Left ventricle myocardium superior (tissue), 1 donor: ENCODE data around the gene TMTC1. TPM values are rescaled to one million over a fixed set of nuclear protein-coding genes. Genes with fewer than 3 reads are reported as not detected.
"Not testable (repeated sequence)": the region's sequence is repeated elsewhere in the genome, so short reads cannot be mapped to it uniquely, and the experiment has no call there.

Source experiments
- ATAC-seq: fragments of 200-7000 bp; cut with Tn5 transposase; one replicate; pipeline ENCODE4 v1.9.1; 2020; ENCODE audit warnings: mild to moderate bottlenecking, moderate library complexity
- DNase-seq: peaks from one replicate; pipeline ENCODE4 v3.0.0-alpha.2; 2020
- intact Hi-C: fragments of 100-400 bp; cut with micrococcal nuclease; formaldehyde crosslinking; loops from one replicate; pipeline ENCODE4 v1.11.0; 2022
- total RNA-seq: library from RNA; stranded (reverse); fragmentation: NEBNext Ultra II Directional; extraction: Animal tissue kit (Norgen Biotek cat#: 25700); gene quantifications from one replicate; pipeline ENCODE4 v1.2.1, GENCODE V29; 2021
- donor health status: DM: no; HTN: yes; CAD: no; lungs with severe emphysema.

TMTC1 gene
- total RNA-seq, 1 donor from 2014 or later = 37.1 TPM

DNA sequence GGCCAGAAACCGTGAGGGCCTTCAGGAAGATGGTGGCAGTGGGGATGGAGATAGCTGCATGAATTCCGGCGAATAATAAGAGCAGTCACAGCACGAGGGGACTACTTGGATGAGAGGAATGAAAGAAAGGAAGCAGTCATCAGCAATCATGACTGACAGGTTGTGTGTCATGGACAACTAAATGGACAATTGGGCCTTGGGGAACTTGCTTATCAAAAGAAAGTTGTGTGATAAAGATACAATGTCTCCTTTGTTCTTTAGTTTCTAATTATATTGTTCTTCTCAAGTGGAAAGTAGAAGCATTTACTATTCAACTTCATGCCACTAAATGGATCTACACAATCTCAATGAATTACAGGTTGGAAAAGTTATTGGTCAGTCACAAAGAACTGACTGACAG, 130.5 kb downstream of the TMTC1 start:
- DNase-seq (no peak), ATAC-seq (no peak)
- intact Hi-C loops = loop anchor here (10.0 kb wide), 1 partner anchor 52 kb away; no protein-coding TSS in a partner anchor

DNA sequence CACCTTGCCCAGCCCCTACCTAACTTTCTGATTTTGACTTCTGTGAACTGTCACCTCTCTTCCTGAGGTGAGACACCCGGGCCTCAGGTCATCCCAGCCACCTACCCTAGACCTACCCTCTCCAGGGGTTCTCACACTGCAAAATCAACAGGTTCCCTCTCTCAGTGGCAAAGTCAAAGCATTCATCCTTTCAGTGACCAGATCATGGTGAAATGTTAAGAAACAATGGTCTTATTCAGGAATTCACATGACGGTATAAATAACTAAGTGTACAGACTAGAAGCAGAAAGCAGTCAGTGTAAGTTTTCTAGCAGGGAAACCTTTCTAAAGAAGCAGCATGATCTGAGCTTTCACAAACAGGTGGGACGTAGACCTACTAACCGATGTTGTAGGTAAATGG, 133.4 kb downstream of the TMTC1 start:
- intact Hi-C loops = loop anchor here (10.0 kb wide), 1 partner anchor 54 kb away; no protein-coding TSS in a partner anchor
- DNase-seq = no peak
- no peak for ATAC-seq

DNA sequence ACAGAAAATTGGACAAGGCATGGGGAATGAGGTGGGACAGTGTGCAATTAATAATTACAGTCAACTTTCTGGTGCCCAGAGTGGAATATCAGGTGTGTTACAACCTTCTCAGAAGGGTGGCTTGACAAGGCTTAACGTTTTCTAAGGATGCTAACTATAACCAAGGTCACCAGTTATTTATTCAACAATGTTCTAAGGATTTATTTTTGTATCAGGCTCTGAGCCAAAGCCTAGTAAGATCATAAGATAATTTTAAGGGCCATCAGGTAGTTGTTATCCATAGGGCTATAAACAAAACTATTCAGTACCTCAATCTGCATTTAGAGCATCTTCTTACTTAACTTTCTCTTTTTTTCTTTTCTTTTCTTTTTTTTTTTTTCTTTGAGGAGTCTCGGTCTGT, 134.0 kb downstream of the TMTC1 start:
- DNase-seq (no peak), ATAC-seq (no peak)
- intact Hi-C loops = loop anchor here (10.0 kb wide), 1 partner anchor 55 kb away; no protein-coding TSS in a partner anchor

DNA sequence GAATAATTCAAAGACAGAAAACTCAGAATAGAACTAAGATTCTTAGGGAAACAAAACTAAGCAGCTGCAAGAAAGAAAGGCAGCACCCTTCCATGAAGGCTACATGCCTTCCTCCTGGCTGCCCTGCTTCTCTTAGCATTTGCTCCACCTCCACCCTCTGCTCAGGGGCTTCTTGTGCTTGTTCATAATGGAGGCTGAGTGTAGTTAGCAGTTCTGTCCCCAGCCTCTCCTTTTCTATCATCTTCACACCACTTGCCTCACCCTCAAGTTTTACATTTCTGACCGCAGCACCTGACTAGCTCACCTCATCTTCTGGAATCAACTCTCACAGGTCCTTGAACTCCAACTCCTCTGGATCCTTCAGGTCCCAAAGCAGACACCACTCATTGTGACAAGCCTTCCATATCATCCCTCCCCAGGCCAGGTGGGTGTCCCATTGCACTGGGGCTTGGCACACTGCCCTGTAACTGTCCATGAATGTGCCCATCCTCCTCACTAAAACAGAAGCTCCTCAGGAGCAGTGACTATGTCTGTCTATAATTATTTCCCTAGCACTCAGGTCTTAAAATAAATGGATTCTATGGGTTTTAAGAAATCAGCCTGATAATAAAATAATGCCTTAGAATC, 139.1 kb downstream of the TMTC1 start:
- ATAC-seq (no peak), DNase-seq (no peak)
- intact Hi-C loops = no loop called here

DNA sequence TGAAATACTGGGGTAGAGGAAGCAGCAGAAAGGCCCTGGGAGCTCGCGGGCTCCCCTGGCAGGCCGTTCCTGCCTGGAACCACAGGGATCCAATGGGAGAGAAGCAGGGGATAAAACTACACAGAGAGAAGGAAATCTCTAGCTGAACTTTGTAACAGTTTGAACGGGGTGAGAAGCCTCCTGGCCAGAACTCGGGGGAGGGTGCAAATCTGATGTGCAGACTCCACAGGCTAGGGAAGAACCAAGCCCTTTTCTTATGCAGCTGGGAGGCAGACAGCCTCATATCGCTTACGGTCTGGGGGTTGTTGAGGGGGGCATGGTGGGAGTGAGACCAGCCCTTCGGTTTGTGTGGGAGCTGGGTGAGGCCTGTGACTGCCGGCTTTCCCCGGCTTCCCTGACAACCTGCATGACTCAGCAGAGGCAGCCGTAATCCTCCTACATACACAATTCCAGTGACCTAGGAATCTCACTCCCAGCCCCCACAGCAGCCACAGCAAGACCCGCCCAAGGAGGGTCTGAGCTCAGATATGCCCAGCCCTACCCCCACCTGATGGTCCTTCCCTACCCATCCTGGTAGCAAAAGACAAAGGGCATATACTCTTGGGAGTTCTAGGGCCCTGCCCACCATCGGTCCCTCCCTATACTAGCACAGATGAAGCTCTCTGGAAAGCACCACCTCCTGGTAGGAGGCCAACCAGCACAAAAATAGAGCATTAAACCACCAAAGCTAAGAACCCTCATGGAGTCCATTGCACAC, 143.0 kb downstream of the TMTC1 start:
- intact Hi-C loops = no loop called here
- ATAC-seq (peak; percentile 79), DNase-seq (peak; percentile 61)

DNA sequence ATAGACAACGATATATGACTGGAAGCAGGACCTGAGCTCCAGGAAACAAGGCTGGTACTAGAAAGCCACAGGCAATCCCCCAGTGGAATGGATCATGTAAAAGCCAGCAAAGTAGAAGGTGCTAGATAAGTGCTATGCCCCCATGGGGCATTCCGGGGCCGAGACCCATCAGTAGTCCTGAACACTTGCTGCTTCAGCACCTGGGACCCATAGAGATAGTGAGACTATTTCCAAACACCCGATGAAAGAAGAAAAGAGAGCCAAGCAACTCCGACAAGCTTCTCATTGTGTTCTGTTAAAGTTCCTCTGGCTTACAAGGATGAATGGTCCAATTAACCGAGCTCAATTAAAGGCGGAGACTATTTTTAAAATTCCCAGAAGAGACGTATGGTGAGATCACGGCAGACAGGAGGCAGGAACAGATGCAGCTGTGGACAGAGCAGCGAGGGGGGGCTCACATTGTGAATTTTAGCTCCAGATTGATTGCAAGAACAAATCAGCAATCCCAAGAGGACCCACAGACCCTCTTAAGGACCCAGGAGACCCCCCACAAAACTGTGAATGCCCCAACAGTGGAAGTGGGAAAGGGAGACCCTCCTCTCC, 143.7 kb downstream of the TMTC1 start:
- peak; percentile 38 for DNase-seq
- ATAC-seq = peak; percentile 89
- intact Hi-C loops = no loop called here

DNA sequence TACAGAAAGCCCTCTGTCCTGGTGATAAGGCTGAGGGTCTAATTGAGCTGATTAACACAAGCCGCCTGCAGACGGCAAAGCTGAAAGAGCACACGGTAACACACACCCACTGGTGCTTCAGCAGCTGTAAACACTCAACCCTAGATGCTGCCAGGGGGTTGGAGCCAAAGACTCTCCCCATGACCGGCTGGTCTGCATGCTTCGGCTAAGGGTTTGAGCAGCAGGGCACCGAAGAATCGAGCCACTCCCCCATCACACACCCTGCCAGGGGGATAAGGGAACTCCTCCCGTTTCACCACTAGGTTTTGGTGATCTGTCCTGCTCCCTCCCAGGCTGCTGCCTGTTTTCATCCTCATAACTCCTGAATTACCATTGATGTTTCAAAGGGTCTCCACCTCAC, 145.2 kb downstream of the TMTC1 start:
- ATAC-seq (no peak), DNase-seq (no peak)
- intact Hi-C loops = no loop called here

DNA sequence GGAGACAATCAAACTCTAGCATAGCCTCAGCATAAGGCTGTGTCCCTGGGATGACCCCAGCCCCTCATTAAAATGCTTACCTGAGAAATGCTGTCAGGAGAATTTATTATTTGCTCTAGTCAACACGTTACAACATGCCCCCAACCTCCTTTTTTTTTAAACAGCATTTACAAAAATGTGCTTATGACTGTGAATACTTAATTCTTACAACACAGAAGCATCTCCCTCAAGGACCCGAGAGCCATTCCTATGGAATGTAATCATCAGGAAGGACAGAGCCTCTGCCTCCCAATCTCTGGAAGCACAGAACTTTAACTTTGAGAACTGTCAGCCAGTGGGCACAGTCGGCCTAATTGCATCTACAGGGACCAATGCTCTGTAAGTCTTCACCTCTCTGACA, 149.7 kb downstream of the TMTC1 start:
- ATAC-seq = no peak
- no peak for DNase-seq
- intact Hi-C loops = no loop called here

DNA sequence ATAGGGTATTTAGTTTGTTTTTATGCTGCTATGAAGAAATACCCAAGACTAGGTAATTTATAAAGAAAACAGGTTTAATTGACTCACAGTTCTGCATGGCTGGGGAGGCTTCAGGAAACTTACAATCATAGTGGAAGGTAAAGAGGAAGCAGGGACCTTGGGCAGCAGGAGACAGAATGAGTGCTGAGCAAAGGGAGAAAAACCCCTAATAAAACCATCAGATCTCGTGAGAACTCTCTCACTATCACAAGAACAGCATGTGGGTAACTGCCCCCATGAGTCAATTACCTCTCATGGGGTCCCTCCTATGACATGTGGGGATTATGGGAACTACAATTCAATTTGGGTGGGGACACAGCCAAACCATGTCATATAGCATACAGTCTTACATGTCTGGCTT, 153.6 kb downstream of the TMTC1 start:
- ATAC-seq, intact Hi-C loops, DNase-seq: not testable (repeated sequence)

DNA sequence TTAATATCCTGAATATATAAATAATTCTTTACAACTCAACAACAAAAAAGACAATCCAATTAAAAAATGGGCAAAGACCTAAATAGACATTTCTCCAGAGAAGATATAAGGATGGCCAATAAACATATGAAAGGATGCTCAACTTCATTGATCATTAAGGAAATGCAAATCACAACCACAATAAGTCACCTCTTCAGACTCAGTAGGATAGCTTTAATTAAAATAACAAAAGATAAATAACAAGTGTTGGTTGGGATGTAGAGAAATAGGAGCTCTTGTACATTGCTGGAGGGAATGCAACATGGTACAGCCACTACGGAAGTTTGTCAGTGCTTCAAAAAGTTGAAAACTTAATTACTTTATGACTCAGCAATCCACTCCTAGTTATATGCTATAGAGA, 156.5 kb downstream of the TMTC1 start:
- DNase-seq (no peak), ATAC-seq (no peak)
- intact Hi-C loops = no loop called here

DNA sequence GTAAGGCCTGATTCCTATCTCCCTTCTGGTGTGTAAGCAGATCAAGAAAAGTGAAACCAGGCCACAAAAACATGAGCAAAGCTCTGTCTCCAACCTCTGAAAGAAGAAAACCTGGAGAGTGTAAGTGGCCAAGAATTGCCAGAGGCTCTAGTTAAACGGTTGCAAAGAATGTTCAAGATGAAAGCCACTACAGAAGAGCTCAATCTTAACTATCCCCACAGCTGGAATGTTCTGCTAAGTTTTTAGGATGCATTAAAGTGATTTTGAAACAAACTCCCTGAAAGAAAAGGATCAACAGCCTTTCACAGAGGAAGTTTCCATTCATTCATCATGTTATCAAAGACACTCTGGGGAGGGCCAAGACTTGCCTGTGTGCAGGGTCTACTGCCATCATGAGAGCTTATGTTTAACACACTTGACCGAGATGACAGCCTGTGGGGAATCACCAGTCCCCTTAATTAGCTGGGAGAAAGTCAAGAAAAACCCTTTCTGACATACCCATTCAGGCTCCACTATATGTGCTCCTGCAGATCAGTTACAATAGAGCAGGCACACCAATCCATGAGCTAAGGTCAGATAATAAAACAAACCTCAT, 158.3 kb downstream of the TMTC1 start:
- ATAC-seq = peak; percentile 73
- no peak for DNase-seq
- intact Hi-C loops = no loop called here

DNA sequence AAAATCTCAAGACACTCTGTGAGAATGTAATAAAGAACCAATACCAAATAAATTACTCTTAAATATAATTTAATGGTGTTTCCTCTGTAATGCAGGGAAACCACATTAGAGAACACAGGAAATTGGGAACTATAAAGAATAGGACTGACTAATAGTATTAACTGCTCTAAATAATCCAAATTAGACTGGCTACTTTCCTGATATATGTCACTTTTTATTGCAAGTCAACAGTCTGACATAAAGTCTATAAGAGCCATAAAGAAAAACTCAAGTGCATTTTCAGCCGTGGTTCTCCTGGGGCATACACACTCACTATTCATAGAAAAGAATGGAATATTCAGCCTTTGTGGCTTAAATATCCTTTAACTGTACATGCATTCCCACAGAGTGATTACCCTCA, 161.5 kb downstream of the TMTC1 start:
- ATAC-seq (no peak), DNase-seq (no peak)
- intact Hi-C loops = no loop called here

DNA sequence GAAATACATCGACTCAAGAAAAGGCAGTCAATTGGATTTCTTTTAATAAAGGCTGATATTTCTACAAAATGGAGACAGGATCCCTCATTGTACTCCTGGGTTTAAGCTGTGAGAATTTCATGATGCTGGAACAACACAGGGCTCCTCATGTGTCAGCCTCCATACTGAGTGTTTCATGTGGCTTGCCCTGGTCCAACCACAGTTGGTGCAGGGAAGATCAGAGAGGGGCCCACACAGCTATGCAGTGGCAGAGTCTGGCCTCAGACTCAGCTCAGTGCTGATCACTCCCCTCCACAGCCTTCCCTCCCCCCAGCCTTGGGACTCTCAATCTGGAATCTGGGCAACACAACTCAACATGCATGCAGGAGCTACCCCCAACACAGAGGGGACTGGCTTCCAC, 163.7 kb downstream of the TMTC1 start:
- ATAC-seq (no peak), DNase-seq (no peak)
- intact Hi-C loops = no loop called here

DNA sequence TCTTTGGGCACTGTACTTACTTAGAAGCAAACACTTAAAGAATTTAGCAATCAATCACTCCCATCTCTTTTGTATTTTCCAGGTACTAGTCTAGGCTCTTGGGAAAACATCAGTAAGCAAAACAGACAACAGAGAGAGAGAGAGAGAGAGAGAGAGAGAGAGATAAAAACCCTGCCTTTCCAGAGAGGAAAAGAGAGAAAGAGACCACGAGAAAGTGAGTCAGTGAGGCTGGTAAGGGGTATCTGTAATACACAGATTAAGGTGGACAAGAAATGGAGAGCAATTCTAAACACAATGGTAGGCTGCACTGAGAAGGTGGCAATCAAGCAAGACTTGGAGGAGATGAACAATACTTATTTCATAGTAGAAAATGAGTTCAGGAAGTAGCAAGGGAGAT, 166.3 kb downstream of the TMTC1 start:
- DNase-seq (no peak), ATAC-seq (no peak)
- intact Hi-C loops = no loop called here

DNA sequence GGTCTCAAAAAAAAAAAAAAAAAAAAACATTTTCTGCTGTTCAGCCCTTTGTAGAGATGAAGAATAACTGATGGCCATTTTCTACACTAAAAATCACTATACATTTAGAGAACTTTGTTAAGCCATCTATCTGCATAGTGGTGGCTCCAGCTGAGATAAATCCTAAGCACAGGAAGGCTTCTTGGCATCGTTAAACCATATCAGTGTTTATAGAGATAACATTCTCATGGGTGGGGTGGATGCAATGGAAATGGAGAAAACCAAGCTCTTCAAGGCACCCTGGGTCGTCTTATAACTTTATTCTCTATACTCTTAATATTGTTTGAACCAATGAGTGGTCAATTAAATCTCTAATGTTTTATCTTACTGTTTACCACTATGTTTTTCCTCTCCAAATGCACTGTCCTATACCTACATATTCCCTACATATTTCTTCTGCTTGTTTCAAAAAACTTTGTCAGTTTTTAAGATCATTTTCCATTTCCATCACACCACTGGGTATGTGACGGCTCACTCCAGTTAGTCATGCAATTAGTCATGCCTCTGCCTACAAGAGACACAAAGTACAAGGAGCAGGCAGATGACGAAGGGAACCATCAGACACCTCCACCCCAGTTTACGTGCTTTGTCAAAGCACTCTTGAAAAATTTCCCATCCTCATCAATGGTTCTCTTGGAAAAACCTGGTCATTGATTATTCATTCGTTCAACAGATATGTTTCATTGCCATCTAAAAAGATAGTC, 166.9 kb downstream of the TMTC1 start:
- ATAC-seq (no peak), DNase-seq (no peak)
- intact Hi-C loops = no loop called here

DNA sequence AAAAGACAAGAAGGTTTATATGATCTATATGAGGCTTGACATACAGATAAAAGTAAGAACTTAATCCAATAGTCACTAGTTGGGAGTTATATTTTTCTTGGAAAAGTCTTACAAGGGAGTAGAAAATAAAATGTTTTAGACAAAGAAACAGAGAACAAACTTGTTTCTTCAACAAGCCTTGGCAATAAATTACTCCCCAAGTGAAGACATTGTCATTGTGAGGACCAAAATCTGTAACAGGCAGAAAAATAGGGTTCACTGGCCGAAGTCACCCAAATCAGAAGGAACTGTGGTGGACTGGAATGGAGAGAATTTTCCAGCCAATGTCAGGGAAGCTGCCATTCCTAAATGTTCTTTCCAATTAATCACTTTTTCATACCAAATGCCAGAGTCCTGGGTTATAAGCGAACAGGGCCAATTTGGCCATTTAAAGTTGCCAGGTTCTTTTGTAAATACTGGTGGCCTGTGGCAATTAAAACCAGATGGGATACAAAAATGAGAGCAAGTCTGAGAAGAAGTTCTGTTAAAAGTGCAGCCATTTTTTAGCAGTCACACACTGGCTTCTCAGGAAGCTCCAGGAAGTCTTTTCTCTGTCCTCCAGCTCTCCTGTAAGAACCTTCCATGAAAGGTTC, 168.9 kb downstream of the TMTC1 start:
- DNase-seq = no peak
- intact Hi-C loops = no loop called here
- ATAC-seq = no peak

DNA sequence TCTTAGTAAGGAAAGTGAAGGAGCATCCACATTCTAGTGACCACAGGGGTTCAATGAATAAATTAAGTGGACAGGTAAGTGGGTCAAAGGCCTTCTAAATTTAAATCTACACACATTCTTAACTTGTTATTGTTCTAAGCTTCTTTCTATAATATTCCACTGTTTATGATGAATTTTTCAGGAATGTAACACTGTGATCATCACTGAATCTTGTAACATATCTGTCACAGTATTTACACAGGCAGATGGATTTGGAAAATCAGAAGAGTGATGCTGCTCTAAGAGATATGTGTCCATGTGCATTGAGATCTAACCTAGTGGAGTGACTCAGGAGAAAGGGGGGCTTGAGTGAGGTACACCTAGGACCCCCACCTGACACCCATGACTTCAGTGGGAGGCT, 170.8 kb downstream of the TMTC1 start:
- intact Hi-C loops = no loop called here
- no peak for DNase-seq
- ATAC-seq = no peak

DNA sequence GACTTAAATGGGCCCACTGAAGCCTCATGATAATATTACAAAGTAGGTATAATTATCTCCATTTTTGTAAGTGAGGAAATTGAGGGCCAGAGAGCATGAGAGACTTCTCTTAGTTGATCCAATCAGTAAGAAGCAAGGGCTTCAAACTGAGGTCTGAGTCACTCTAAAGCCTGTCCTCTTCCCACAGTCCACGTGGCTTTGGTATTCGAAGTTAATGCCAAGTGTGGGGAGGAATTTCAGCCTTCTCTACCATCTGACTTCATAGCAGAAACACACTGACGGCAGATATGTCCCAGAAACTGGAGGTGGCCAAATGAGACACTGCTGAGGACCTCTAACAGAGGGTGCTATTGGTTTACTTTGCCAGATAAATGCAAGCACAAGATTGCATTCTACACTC, 171.8 kb downstream of the TMTC1 start:
- ATAC-seq = peak; percentile 63
- intact Hi-C loops = no loop called here
- DNase-seq = no peak
